Thymus (tissue), 14 donors: ENCODE data around the gene CPLX1. TPM values are rescaled to one million over a fixed set of nuclear protein-coding genes. Genes with fewer than 3 reads are reported as not detected.

Experiments
- DNase-seq, 9 donors: peaks; one replicate each; pipeline ENCODE4 v3.0.0-alpha.2; 2013; ENCODE audit warnings: low spot score in 9 of 9, low read depth in 6 of 9, missing footprints in 1 of 9
- H3K27ac ChIP-seq, 2 donors: one replicate each; pipeline ENCODE4 v1.5.1; 2013; ENCODE audit warnings: control low read depth in 1 of 2, low read depth in 1 of 2, low read length in 1 of 2, mild to moderate bottlenecking in 1 of 2, moderate library complexity in 1 of 2
- H3K27me3 ChIP-seq, 2 donors: one replicate each; pipeline ENCODE4 v1.5.1; 2013; ENCODE audit warnings: low read length in 1 of 2; ENCODE audit not compliant: control insufficient read depth in 2 of 2, insufficient read depth in 1 of 2
- H3K36me3 ChIP-seq, 2 donors: one replicate each; pipeline ENCODE4 v1.5.1; 2013; ENCODE audit warnings: low read length in 1 of 2, mild to moderate bottlenecking in 1 of 2, moderate library complexity in 1 of 2; ENCODE audit not compliant: control insufficient read depth in 2 of 2, insufficient read depth in 2 of 2
- H3K4me1 ChIP-seq, 2 donors: one replicate each; pipeline ENCODE4 v1.5.1; 2013; ENCODE audit warnings: low read length in 2 of 2; ENCODE audit not compliant: control insufficient read depth in 2 of 2, insufficient read depth in 2 of 2
- H3K4me3 ChIP-seq, 2 donors: one replicate each; pipeline ENCODE4 v1.5.1; 2013; ENCODE audit warnings: low read length in 2 of 2, control low read depth in 1 of 2, mild to moderate bottlenecking in 1 of 2
- H3K9me3 ChIP-seq, 2 donors: one replicate each; pipeline ENCODE4 v1.5.1; 2013; ENCODE audit warnings: low read length in 1 of 2, mild to moderate bottlenecking in 1 of 2; ENCODE audit not compliant: control insufficient read depth in 2 of 2, insufficient read depth in 1 of 2
- WGBS: extraction: QIAGEN DNeasy Blood & Tissue Kit; methylation state at CpG from one replicate; pipeline ENCODE4 v1.1.7; 2013; 5-methylcytosine and 5-hydroxymethylcytosine counted together
- long read RNA-seq, 10 donors: transcript quantifications; one replicate each; lab custom pipeline, GENCODE V29; 2026
- polyA plus RNA-seq: library from polyadenylated mRNA; stranded (reverse); fragments of 200-250 nt; gene quantifications from one replicate; pipeline ENCODE4 v1.2.3, GENCODE V29; 2013
- total RNA-seq: library from RNA; stranded (reverse); fragments of 120-200 nt; gene quantifications from one replicate; pipeline ENCODE4 v1.2.4, GENCODE V29; 2013
- donor health status: healthy.

CPLX1 gene
- 3.5 TPM for total RNA-seq
- 7.9 TPM for polyA plus RNA-seq
- long read RNA-seq, donor 1 = 0 reads
- long read RNA-seq, donor 2 = 0 reads
- long read RNA-seq, donor 3, transcript CPLX1-204 (2 exons, 569 nt) = major isoform, 5 of 10 reads
- long read RNA-seq, donor 3, partial matches to known transcripts = 5 of 10 reads
- long read RNA-seq, donor 3, other reads (novel, unspliced or antisense) = 0 of 10 reads
- long read RNA-seq, donor 4 = 0 reads
- long read RNA-seq, donor 5, transcript CPLX1-204 (2 exons, 569 nt) = major isoform, 5 of 5 reads
- long read RNA-seq, donor 5, partial matches to known transcripts = 0 of 5 reads
- long read RNA-seq, donor 5, other reads (novel, unspliced or antisense) = 0 of 5 reads
- long read RNA-seq, donor 6, partial matches to known transcripts = 0 of 4 reads
- long read RNA-seq, donor 6, other reads (novel, unspliced or antisense) = 0 of 4 reads
- long read RNA-seq, donor 7, partial matches to known transcripts = 0 of 1 reads
- long read RNA-seq, donor 7, other reads (novel, unspliced or antisense) = 0 of 1 reads
- long read RNA-seq, donor 8, partial matches to known transcripts = 0 of 2 reads
- long read RNA-seq, donor 8, other reads (novel, unspliced or antisense) = 0 of 2 reads
- long read RNA-seq, donor 9 = 0 reads
- long read RNA-seq, donor 10, partial matches to known transcripts = 0 of 3 reads
- long read RNA-seq, donor 10, other reads (novel, unspliced or antisense) = 0 of 3 reads

DNA sequence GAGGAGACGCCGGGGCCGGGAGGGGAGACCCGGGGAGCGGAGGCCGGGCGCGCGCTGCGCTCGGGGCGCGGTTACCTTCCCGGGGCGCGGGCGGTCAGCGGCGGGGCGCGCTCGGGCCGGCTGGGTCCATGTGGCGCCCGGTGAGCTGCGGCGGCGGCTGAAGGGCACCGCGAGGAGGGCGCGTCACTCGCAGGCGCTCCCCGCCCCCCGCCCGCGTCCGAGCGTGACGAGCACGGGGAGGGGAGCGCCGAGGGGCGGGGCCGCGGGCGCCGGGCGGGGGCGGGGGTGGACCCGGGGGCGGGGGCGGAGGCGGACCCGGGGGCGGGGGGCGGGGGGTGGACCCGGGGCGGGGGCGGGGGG lies at the start of gene CPLX1:
TSS of gene CPLX1 (minus strand) at position 159 of the 360 bp plus-strand sequence. CDS start 1,607 bp downstream, outside the sequence.
- peak within 1 kb of the TSS in 1 of 2 donors; percentile 45 for H3K4me3 ChIP-seq
- 3% methylated on average over 33 of the region's 61 CpGs for WGBS
- peaks cover 0 to 4% of the 10 kb centered on the region in 2 donors for H3K9me3 ChIP-seq

GRCh38 chr4:874971-875817 lies 49.3 kb upstream of the CPLX1 start:
- no peaks in the 10 kb centered on the region for H3K27me3 ChIP-seq
- no peak overlapping the region for H3K4me3 ChIP-seq
- no peak overlapping the region for H3K27ac ChIP-seq
- peaks cover 12 to 18% of the 10 kb centered on the region in 2 donors for H3K4me1 ChIP-seq
- H3K9me3 ChIP-seq = peaks cover 0 to 2% of the 10 kb centered on the region in 2 donors
- 97% methylated on average over 17 of the region's 17 CpGs for WGBS
- no peak for DNase-seq
- peaks cover 70 to 79% of the 10 kb centered on the region in 2 donors for H3K36me3 ChIP-seq

More for the DNA sequence above, at the start of gene CPLX1:
- Histone ChIP-seq H3K27me3 (peaks cover 68 to 93% of the 10 kb centered on the region in 2 donors), H3K36me3 (no peaks in the 10 kb centered on the region), H3K4me1 (peaks cover 8 to 12% of the 10 kb centered on the region in 2 donors), H3K27ac (no peak within 1 kb of the TSS)
- no peak for DNase-seq

DNA sequence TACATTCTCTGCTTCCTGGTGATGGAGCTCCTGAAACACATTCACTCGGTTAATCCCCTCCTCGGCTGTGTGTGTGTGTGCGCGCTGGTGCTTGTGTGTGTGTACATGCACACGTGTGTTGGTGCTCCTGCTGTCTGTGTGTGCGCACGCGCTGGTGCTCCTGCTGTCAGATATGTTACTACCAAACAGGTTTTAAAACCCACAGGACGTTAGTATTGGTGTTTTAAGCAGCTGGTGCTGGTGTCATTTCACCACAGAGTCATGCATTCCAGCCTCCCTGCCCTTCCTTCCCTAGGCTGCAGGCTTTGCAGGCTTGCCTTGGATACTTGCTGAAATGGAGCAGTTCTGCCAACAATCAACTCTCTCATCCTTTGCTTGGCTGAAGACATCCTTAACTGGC lies 48.1 kb upstream of the CPLX1 start:
- H3K9me3 ChIP-seq = peaks cover 0 to 5% of the 10 kb centered on the region in 2 donors
- H3K36me3 ChIP-seq = peaks cover 72 to 84% of the 10 kb centered on the region in 2 donors
- peaks cover 6 to 7% of the 10 kb centered on the region in 2 donors for H3K4me1 ChIP-seq
- no peak overlapping the region for H3K27ac ChIP-seq
- H3K4me3 ChIP-seq = no peak overlapping the region
- WGBS = 96% methylated on average over 9 of the region's 9 CpGs
- DNase-seq = no peak
- no peaks in the 10 kb centered on the region for H3K27me3 ChIP-seq

DNA sequence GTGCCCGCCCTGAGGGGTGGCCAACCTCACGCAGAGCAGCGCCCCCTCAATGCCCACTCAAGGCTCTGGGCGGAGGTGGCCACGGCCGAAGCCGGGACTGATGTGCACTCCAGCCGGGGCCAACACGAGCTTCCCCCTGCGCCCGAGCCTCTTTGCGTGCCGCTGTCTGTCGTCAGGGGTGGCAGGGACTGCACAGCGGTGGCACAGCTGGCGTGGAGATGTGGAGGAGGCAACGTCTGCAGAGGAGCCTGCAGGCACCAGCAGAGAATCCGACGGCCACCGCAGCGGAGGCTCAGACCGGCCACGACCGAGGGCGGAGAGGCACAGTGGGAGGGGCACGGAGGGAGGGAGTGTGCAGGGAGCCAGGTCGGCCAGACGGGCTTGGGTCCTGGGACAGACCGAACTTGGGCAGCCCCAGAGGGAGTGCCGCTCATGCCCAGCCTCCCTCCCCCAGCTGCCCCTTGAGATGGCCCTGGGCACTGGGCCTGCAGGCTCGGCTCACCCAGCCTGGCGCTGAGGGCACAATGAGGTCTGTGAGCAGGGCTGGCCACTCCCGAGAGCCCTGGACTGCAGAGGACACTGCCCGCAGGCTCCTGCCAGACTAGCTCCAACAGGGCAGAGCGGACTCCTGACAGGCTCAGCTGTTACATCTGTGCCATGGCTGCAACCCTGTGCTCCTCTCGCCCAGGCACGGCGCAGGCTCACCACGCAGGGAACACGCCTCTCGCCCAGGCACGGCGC lies 46.5 kb upstream of the CPLX1 start:
- no peak overlapping the region for H3K4me3 ChIP-seq
- H3K36me3 ChIP-seq = peaks cover 75 to 91% of the 10 kb centered on the region in 2 donors
- 96% methylated on average over 43 of the region's 43 CpGs for WGBS
- H3K27me3 ChIP-seq = no peaks in the 10 kb centered on the region
- peaks cover 0 to 5% of the 10 kb centered on the region in 2 donors for H3K9me3 ChIP-seq
- no peak overlapping the region for H3K27ac ChIP-seq
- no peak for DNase-seq
- H3K4me1 ChIP-seq = no peaks in the 10 kb centered on the region

DNA sequence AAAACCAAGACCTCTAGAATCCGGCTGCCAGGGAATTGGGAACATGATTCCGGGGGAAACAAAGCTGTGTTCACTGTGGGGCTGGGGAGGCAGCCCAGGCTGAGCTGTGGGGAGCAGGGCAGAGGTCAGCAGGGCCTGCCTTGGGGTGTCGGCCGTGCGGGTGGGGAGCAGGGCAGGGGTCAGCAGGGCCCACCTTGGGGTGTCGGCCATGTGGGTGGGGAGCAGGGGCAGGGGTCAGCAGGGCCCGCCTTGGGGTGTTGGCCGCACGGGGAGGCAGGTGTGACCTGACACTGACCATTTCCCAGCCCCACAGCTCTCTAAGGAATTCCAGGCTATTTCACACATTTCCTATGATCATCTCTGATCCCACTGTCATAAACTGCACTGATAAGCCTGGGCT lies 45.6 kb upstream of the CPLX1 start:
- no peak for DNase-seq
- over 99% methylated on average over 9 of the region's 9 CpGs for WGBS

GRCh38 chr4:870951-871350 lies 45.0 kb upstream of the CPLX1 start:
- peaks cover 75 to 91% of the 10 kb centered on the region in 2 donors for H3K36me3 ChIP-seq
- H3K9me3 ChIP-seq = peaks cover 0 to 5% of the 10 kb centered on the region in 2 donors
- H3K27me3 ChIP-seq = no peaks in the 10 kb centered on the region
- H3K4me1 ChIP-seq = no peaks in the 10 kb centered on the region
- no peak overlapping the region for H3K27ac ChIP-seq
- H3K4me3 ChIP-seq = no peak overlapping the region
- 98% methylated on average over 20 of the region's 20 CpGs for WGBS
- no peak for DNase-seq

More for the DNA sequence above, 45.6 kb upstream of the CPLX1 start:
- no peak overlapping the region for H3K4me3 ChIP-seq
- H3K36me3 ChIP-seq = peaks cover 75 to 91% of the 10 kb centered on the region in 2 donors
- peaks cover 0 to 5% of the 10 kb centered on the region in 2 donors for H3K9me3 ChIP-seq
- H3K4me1 ChIP-seq = no peaks in the 10 kb centered on the region
- H3K27ac ChIP-seq = no peak overlapping the region
- H3K27me3 ChIP-seq = no peaks in the 10 kb centered on the region

- Histone ChIP-seq H3K36me3 (peaks cover 79 to 91% of the 10 kb centered on the region in 2 donors), H3K9me3 (peaks cover 0 to 5% of the 10 kb centered on the region in 2 donors), H3K27ac (no peak overlapping the region), H3K4me1 (no peaks in the 10 kb centered on the region), H3K27me3 (no peaks in the 10 kb centered on the region), H3K4me3 (no peak overlapping the region)
- 98% methylated on average over 15 of the region's 15 CpGs for WGBS
- no peak for DNase-seq
These were observed 43.8 kb upstream of the CPLX1 start for GRCh38 chr4:869776-870175.

- 99% methylated on average over 21 of the region's 21 CpGs for WGBS
- H3K27ac ChIP-seq = no peak overlapping the region
- no peaks in the 10 kb centered on the region for H3K27me3 ChIP-seq
These were observed 42.5 kb upstream of the CPLX1 start for GRCh38 chr4:868421-868820.

More at GRCh38 chr4:868421-868820, 42.5 kb upstream of the CPLX1 start:
- H3K36me3 ChIP-seq = peaks cover 71 to 92% of the 10 kb centered on the region in 2 donors
- no peak overlapping the region for H3K4me3 ChIP-seq
- H3K4me1 ChIP-seq = no peaks in the 10 kb centered on the region
- peaks cover 0 to 5% of the 10 kb centered on the region in 2 donors for H3K9me3 ChIP-seq
- no peak for DNase-seq
